Neural cell (in vitro differentiated cells): ENCODE data around the gene FANCL. TPM values are rescaled to one million over a fixed set of nuclear protein-coding genes. Genes with fewer than 3 reads are reported as not detected.

Source experiments
- H2AFZ ChIP-seq: fragments of 200-600, 300-800 bp; sonication (generic), shearing (Covaris generic); 2 replicates; pipeline ENCODE4 v1.6.0; 2014; ENCODE audit warnings: low read depth, mild to moderate bottlenecking, antibody characterized with exemption, low read length, moderate library complexity
- H3F3A ChIP-seq: fragments of 200-600 bp; shearing (Covaris generic); 2 replicates; pipeline ENCODE4 v1.6.1; 2016; ENCODE audit warnings: mild to moderate bottlenecking, moderate library complexity, mixed read lengths, antibody characterized with exemption, low read length; ENCODE audit not compliant: insufficient read depth, poor library complexity, severe bottlenecking
- H3K27ac ChIP-seq: fragments of 200-600, 300-800 bp; sonication (generic), shearing (Covaris generic); 2 replicates; pipeline ENCODE4 v1.5.1; 2014; ENCODE audit warnings: mild to moderate bottlenecking, low read length, moderate library complexity
- H3K27me3 ChIP-seq: fragments of 300-800, 200-600 bp; sonication (generic), shearing (Covaris generic); 2 replicates; pipeline ENCODE4 v1.6.0; 2014; ENCODE audit warnings: mild to moderate bottlenecking, low read depth, low read length, moderate library complexity; ENCODE audit not compliant: insufficient read depth
- H3K36me3 ChIP-seq: fragments of 300-800, 200-600 bp; sonication (generic), shearing (Covaris generic); 2 replicates; pipeline ENCODE4 v1.5.1; 2014; ENCODE audit warnings: mild to moderate bottlenecking, antibody characterized with exemption, low read length, moderate library complexity; ENCODE audit not compliant: insufficient read depth
- H3K4me2 ChIP-seq: fragments of 300-800, 200-600 bp; sonication (generic), shearing (Covaris generic); 2 replicates; pipeline ENCODE4 v1.6.0; 2014; ENCODE audit warnings: mild to moderate bottlenecking, low read length
- H3K4me3 ChIP-seq: fragments of 300-800, 200-600 bp; sonication (generic), shearing (Covaris generic); 2 replicates; pipeline ENCODE4 v1.5.1; 2014; ENCODE audit warnings: mild to moderate bottlenecking, low read length, moderate library complexity
- H3K79me2 ChIP-seq: fragments of 200-600 bp; shearing (Covaris generic); replicated peaks from 2 replicates; pipeline ENCODE4 v1.6.0; 2014; ENCODE audit warnings: mild to moderate bottlenecking, low read length, moderate library complexity; ENCODE audit not compliant: insufficient read depth
- H3K9ac ChIP-seq: fragments of 300-800, 200-600 bp; sonication (generic), shearing (Covaris generic); 2 replicates; pipeline ENCODE4 v1.6.1; 2016; ENCODE audit warnings: mild to moderate bottlenecking, low read length, mixed read lengths
- H3K9me2 ChIP-seq: fragments of 200-600 bp; shearing (Covaris generic); 2 replicates; pipeline ENCODE4 v1.6.1; 2016; ENCODE audit warnings: mild to moderate bottlenecking, low read length, mixed read lengths; ENCODE audit not compliant: insufficient read depth
- H3K9me3 ChIP-seq: fragments of 200-600, 300-800 bp; sonication (generic), shearing (Covaris generic); 2 replicates; pipeline ENCODE4 v1.6.1; 2016; ENCODE audit warnings: mild to moderate bottlenecking, mixed run types, low read length, moderate library complexity, mixed read lengths
- H4K20me1 ChIP-seq: fragments of 200-600 bp; shearing (Covaris generic); 2 replicates; pipeline ENCODE4 v1.6.1; 2016; ENCODE audit warnings: mild to moderate bottlenecking, mixed run types; ENCODE audit not compliant: insufficient read depth
- CTCF ChIP-seq: fragments of 450-650 bp; IDR thresholded peaks from 2 replicates; pipeline ENCODE4 v1.5.1; 2014; ENCODE audit warnings: antibody characterized with exemption, mild to moderate bottlenecking, moderate library complexity; ENCODE audit not compliant: poor library complexity, severe bottlenecking
- EP300 ChIP-seq: fragments of 450-650 bp; conservative IDR thresholded peaks from 2 replicates; pipeline ENCODE4 v1.6.1; 2014; ENCODE audit warnings: antibody characterized with exemption, mild to moderate bottlenecking, moderate library complexity; ENCODE audit not compliant: poor library complexity, severe bottlenecking
- EZH2 ChIP-seq: fragments of 200-600, 300-800 bp; shearing (Covaris generic), sonication (generic); IDR thresholded peaks from 2 replicates; pipeline ENCODE4 v1.6.1; 2014; ENCODE audit warnings: antibody characterized with exemption, low read length, borderline replicate concordance, mild to moderate bottlenecking; ENCODE audit not compliant: insufficient read depth, poor library complexity, severe bottlenecking
- MXI1 ChIP-seq: fragments of 450-650 bp; conservative IDR thresholded peaks from 2 replicates; pipeline ENCODE4 v1.6.1; 2014; ENCODE audit warnings: antibody characterized with exemption, mild to moderate bottlenecking; ENCODE audit not compliant: poor library complexity, severe bottlenecking
- POLR2AphosphoS5 ChIP-seq: IDR thresholded peaks from 2 replicates; pipeline ENCODE4 v1.6.1; 2012
- RAD21 ChIP-seq: fragments of 450-650 bp; conservative IDR thresholded peaks from 2 replicates; pipeline ENCODE4 v1.6.1; 2014; ENCODE audit warnings: antibody characterized with exemption, mild to moderate bottlenecking, moderate library complexity
- REST ChIP-seq: IDR thresholded peaks from 2 replicates; pipeline ENCODE4 v1.6.1; 2012; ENCODE audit warnings: borderline replicate concordance
- SMC3 ChIP-seq: fragments of 450-650 bp; conservative IDR thresholded peaks from 2 replicates; pipeline ENCODE4 v1.6.1; 2014; ENCODE audit warnings: antibody characterized with exemption, mild to moderate bottlenecking, moderate library complexity; ENCODE audit not compliant: poor library complexity
- TAF1 ChIP-seq: IDR thresholded peaks from 2 replicates; pipeline ENCODE4 v1.6.1; 2012; ENCODE audit warnings: low read depth
- polyA plus RNA-seq: library from polyadenylated mRNA; depleted of rRNA; stranded (reverse); fragments of >200 nt; gene quantifications from 2 replicates; pipeline ENCODE4 v1.2.3, GENCODE V29; 2014

FANCL gene
- polyA plus RNA-seq, 1 donor from 2014 or later = 72.8 TPM

GRCh38 chr2:58135861-58136260 is 105.3 kb downstream of the FANCL start:
- no peak overlapping the region for H2AFZ ChIP-seq
- H3K27me3 ChIP-seq = no peaks in the 10 kb centered on the region
- H3K9ac ChIP-seq = no peak overlapping the region
- H3K27ac ChIP-seq = no peak overlapping the region
- H3F3A ChIP-seq = no peaks in the 10 kb centered on the region
- no peaks in the 10 kb centered on the region for H3K36me3 ChIP-seq
- H3K9me3 ChIP-seq = no peaks in the 10 kb centered on the region
- H3K4me2 ChIP-seq = no peak overlapping the region
- TF ChIP-seq TAF1 = no peak
- no peaks in the 10 kb centered on the region for H3K79me2 ChIP-seq
- no peak overlapping the region for H3K4me3 ChIP-seq
- no peaks in the 10 kb centered on the region for H4K20me1 ChIP-seq
- no peaks in the 10 kb centered on the region for H3K9me2 ChIP-seq

GRCh38 chr2:58133395-58133794 is 107.7 kb downstream of the FANCL start:
- Histone ChIP-seq H3K27me3 (no peaks in the 10 kb centered on the region), H2AFZ (no peak overlapping the region), H3K4me3 (no peak overlapping the region), H3K9me3 (no peaks in the 10 kb centered on the region), H3K9me2 (no peaks in the 10 kb centered on the region), H3K27ac (no peak overlapping the region), H3K36me3 (no peaks in the 10 kb centered on the region), H4K20me1 (no peaks in the 10 kb centered on the region), H3K9ac (no peak overlapping the region), H3K79me2 (no peaks in the 10 kb centered on the region), H3K4me2 (no peak overlapping the region), H3F3A (no peaks in the 10 kb centered on the region)
- TF ChIP-seq CTCF = no peak
- no peak for TF ChIP-seq POLR2AphosphoS5
- no peak for TF ChIP-seq EP300
- TF ChIP-seq MXI1 = no peak
- TF ChIP-seq REST = no peak
- TF ChIP-seq TAF1 = no peak
- TF ChIP-seq EZH2 = no peak

- no peak overlapping the region for H3K4me3 ChIP-seq
These were observed 109.7 kb downstream of the FANCL start for GRCh38 chr2:58131191-58132011.

More at GRCh38 chr2:58131191-58132011, 109.7 kb downstream of the FANCL start:
- no peak overlapping the region for H2AFZ ChIP-seq
- no peaks in the 10 kb centered on the region for H3K9me3 ChIP-seq
- no peaks in the 10 kb centered on the region for H4K20me1 ChIP-seq
- no peak overlapping the region for H3K4me2 ChIP-seq
- no peaks in the 10 kb centered on the region for H3K27me3 ChIP-seq
- H3K9me2 ChIP-seq = no peaks in the 10 kb centered on the region
- no peaks in the 10 kb centered on the region for H3F3A ChIP-seq
- no peaks in the 10 kb centered on the region for H3K36me3 ChIP-seq
- H3K9ac ChIP-seq = no peak overlapping the region
- no peak for TF ChIP-seq POLR2AphosphoS5
- TF ChIP-seq REST = no peak
- TF ChIP-seq CTCF = peak; percentile 84
- TF ChIP-seq EZH2 = no peak
- TF ChIP-seq EP300 = no peak
- peak; percentile 88 for TF ChIP-seq RAD21
- TF ChIP-seq SMC3 = peak; percentile 85
- TF ChIP-seq TAF1 = no peak
- no peak for TF ChIP-seq MXI1
- no peak overlapping the region for H3K27ac ChIP-seq
- H3K79me2 ChIP-seq = no peaks in the 10 kb centered on the region
